GM19324 (cell line): Measurements from ENCODE around the gene PRKG1.

Experiments used
- ATAC-seq: cut with Tn5 transposase; IDR thresholded peaks from one replicate; pipeline ENCODE4 v1.9.1; 2021; ENCODE audit warnings: mild to moderate bottlenecking, moderate library complexity; ENCODE audit not compliant: unreplicated experiment, low FRiP score

PRKG1 gene

GRCh38 chr10:51766423-51767102, 692.3 kb downstream of the PRKG1 start:
- no peak for ATAC-seq

GRCh38 chr10:51767103-51767763, 692.9 kb downstream of the PRKG1 start:
- ATAC-seq = no peak

- ATAC-seq = no peak
These were observed 694.7 kb downstream of the PRKG1 start for GRCh38 chr10:51768886-51769465.

GRCh38 chr10:51770709-51771108, 696.4 kb downstream of the PRKG1 start:
- ATAC-seq = no peak

- no peak for ATAC-seq
These were observed 698.1 kb downstream of the PRKG1 start for GRCh38 chr10:51772387-51772786.

GRCh38 chr10:51773681-51774080, 699.4 kb downstream of the PRKG1 start:
- ATAC-seq = no peak

GRCh38 chr10:51783941-51784340, 709.7 kb downstream of the PRKG1 start:
- ATAC-seq = no peak

- ATAC-seq = no peak
These were observed 711.9 kb downstream of the PRKG1 start for GRCh38 chr10:51786016-51786683.

- ATAC-seq = no peak
These were observed 712.4 kb downstream of the PRKG1 start for GRCh38 chr10:51786684-51787035.

- ATAC-seq = no peak
These were observed 714.0 kb downstream of the PRKG1 start for GRCh38 chr10:51788273-51788672.

GRCh38 chr10:51789118-51789517, 714.8 kb downstream of the PRKG1 start:
- ATAC-seq = no peak

- ATAC-seq = no peak
These were observed 715.6 kb downstream of the PRKG1 start for GRCh38 chr10:51789903-51790302.

GRCh38 chr10:51792678-51793077, 718.4 kb downstream of the PRKG1 start:
- ATAC-seq = no peak

GRCh38 chr10:51800121-51800520, 725.8 kb downstream of the PRKG1 start:
- ATAC-seq = no peak

- no peak for ATAC-seq
These were observed 726.6 kb downstream of the PRKG1 start for GRCh38 chr10:51800725-51801424.

- ATAC-seq = no peak
These were observed 727.7 kb downstream of the PRKG1 start for GRCh38 chr10:51802030-51802429.

GRCh38 chr10:51804866-51805265, 730.6 kb downstream of the PRKG1 start:
- no peak for ATAC-seq

GRCh38 chr10:51806079-51806835, 732.0 kb downstream of the PRKG1 start:
- no peak for ATAC-seq

- no peak for ATAC-seq
These were observed 733.9 kb downstream of the PRKG1 start for GRCh38 chr10:51808187-51808586.

- ATAC-seq = no peak
These were observed 741.4 kb downstream of the PRKG1 start for GRCh38 chr10:51815723-51816122.
